PFSK-1 (cell line): ENCODE measurements around the gene C1orf21.

Source experiments
- FOXP2 ChIP-seq: optimal IDR thresholded peaks from 2 replicates; pipeline ENCODE3; 2011; ENCODE audit warnings: borderline replicate concordance, control low read depth, inconsistent platforms; ENCODE audit not compliant: insufficient read depth; ENCODE audit errors: extremely low read length, extremely low read depth
- POLR2AphosphoS5 ChIP-seq: IDR thresholded peaks from 2 replicates; pipeline ENCODE4 v1.6.1; 2012; ENCODE audit warnings: low read depth, mild to moderate bottlenecking, control low read depth, low read length, moderate library complexity
- REST ChIP-seq, 2 experiments: IDR thresholded peaks; 2 replicates each; pipeline versions ENCODE4 v1.6.1 to v1.8.0; 2011 to 2012; ENCODE audit warnings: low read depth in 2 of 2, low read length in 2 of 2, control low read depth in 1 of 2, inconsistent platforms in 1 of 2, mild to moderate bottlenecking in 1 of 2, moderate library complexity in 1 of 2; ENCODE audit not compliant: insufficient read depth in 1 of 2
- SIN3A ChIP-seq: IDR thresholded peaks from 2 replicates; pipeline ENCODE4 v1.6.1; 2012; ENCODE audit warnings: mild to moderate bottlenecking, low read length, moderate library complexity, borderline replicate concordance; ENCODE audit not compliant: insufficient read depth
- TAF1 ChIP-seq: IDR thresholded peaks from 2 replicates; pipeline ENCODE4 v1.6.1; 2012; ENCODE audit warnings: low read length, control low read depth, borderline replicate concordance; ENCODE audit not compliant: insufficient read depth

DNA sequence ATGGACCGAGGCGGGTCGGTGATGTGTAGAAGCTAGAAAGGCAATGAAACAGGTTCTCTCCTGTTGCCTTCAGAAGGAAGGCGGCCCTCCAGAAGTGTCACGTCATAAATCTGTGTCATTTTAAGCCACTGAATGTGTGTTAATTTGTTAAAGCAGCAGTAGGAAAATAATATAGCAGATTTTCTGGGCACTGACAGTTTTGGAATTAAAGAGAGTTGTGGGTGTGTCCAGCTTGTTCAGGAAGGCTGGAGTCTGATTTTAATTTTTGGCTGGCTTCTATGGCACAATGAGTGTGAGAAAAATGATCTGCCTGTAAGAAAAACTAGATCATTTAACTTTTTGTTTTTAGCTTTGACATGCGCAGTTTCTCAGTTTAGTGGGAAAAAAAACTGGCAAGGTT, 190.5 kb downstream of the C1orf21 start:
- no peak for TF ChIP-seq REST (IDR thresholded peaks at IDR 0.05; ENCODE audit: insufficient read depth in 1 of 2, low read depth in 2 of 2, low read length in 2 of 2)
- no peak for TF ChIP-seq POLR2AphosphoS5
- TF ChIP-seq TAF1 = no peak
- no peak for TF ChIP-seq SIN3A
- no peak for TF ChIP-seq FOXP2
